HepG2 (cell line): ENCODE data around the gene MYO1G. TPM values are rescaled to one million over a fixed set of nuclear protein-coding genes. Genes with fewer than 3 reads are reported as not detected.

ENCODE experiments used
- ARNT ChIP-seq: fragments of 450-650 bp; IDR thresholded peaks from 2 replicates; pipeline ENCODE4 v1.6.1; 2017
- HNF4G ChIP-seq, 2 experiments: sonication (generic) in 1 of 2; formaldehyde crosslinking in 1 of 2; IDR thresholded peaks; 2 replicates each; pipeline versions ENCODE4 v1.4.0 to v1.6.1; 2011 to 2020; ENCODE audit warnings: borderline replicate concordance in 2 of 2, low read depth in 2 of 2, mild to moderate bottlenecking in 2 of 2, low read length in 1 of 2, missing genetic modification reagents in 1 of 2, moderate library complexity in 1 of 2
- KAT7 ChIP-seq: IDR thresholded peaks from 2 replicates; pipeline ENCODE4 v1.6.1; 2018; ENCODE audit warnings: borderline replicate concordance, missing compliant biosample characterization
- MYC ChIP-seq: sonication (generic); formaldehyde crosslinking; IDR thresholded peaks from 2 replicates; pipeline ENCODE4 v1.9.0; 2021; ENCODE audit warnings: missing genetic modification reagents, borderline replicate concordance
- PCBP1 ChIP-seq: fragments of 200-400 bp; formaldehyde crosslinking; IDR thresholded peaks from 2 replicates; pipeline ENCODE4 v1.6.1; 2017; ENCODE audit warnings: mild to moderate bottlenecking, low read depth, low read length, borderline replicate concordance
- SAFB2 ChIP-seq: sonication (generic); formaldehyde crosslinking; IDR thresholded peaks from 2 replicates; pipeline ENCODE4 v1.5.1; 2020; ENCODE audit warnings: missing genetic modification reagents, low read depth, mild to moderate bottlenecking, borderline replicate concordance
- SALL1 ChIP-seq: sonication (generic); formaldehyde crosslinking; IDR thresholded peaks from 2 replicates; pipeline ENCODE4 v1.8.0; 2022; ENCODE audit warnings: mild to moderate bottlenecking, missing genetic modification reagents
- SMC3 ChIP-seq: IDR thresholded peaks from 2 replicates; pipeline ENCODE4 v1.6.1; 2011; ENCODE audit warnings: low read length, improper control_type of control experiment
- SPEN ChIP-seq: sonication (generic); formaldehyde crosslinking; IDR thresholded peaks from 2 replicates; pipeline ENCODE4 v1.5.1; 2020; ENCODE audit warnings: low read depth, mild to moderate bottlenecking, missing genetic modification reagents
- SUZ12 ChIP-seq: fragments of 150-350 bp; IDR thresholded peaks from 2 replicates; pipeline ENCODE4 v1.6.1; 2014; ENCODE audit warnings: low read depth, low read length
- YEATS4 ChIP-seq: sonication (generic); formaldehyde crosslinking; IDR thresholded peaks from 2 replicates; pipeline ENCODE4 v1.4.0; 2020; ENCODE audit warnings: missing genetic modification reagents, borderline replicate concordance
- ZNF101 ChIP-seq: sonication (generic); formaldehyde crosslinking; IDR thresholded peaks from 2 replicates; pipeline ENCODE4 v1.4.0; 2020; ENCODE audit warnings: mild to moderate bottlenecking, low read depth, missing genetic modification reagents, borderline replicate concordance
- ZNF160 ChIP-seq: sonication (generic); formaldehyde crosslinking; IDR thresholded peaks from 2 replicates; pipeline ENCODE4 v1.8.0; 2022; ENCODE audit warnings: mild to moderate bottlenecking, inconsistent platforms, missing genetic modification reagents
- ZNF572 ChIP-seq: sonication (generic); formaldehyde crosslinking; IDR thresholded peaks from 2 replicates; pipeline ENCODE4 v1.5.1; 2020; ENCODE audit warnings: mild to moderate bottlenecking, missing genetic modification reagents
- ZNF790 ChIP-seq: sonication (generic); formaldehyde crosslinking; IDR thresholded peaks from 2 replicates; pipeline ENCODE4 v1.8.0; 2022; ENCODE audit warnings: missing genetic modification reagents, mild to moderate bottlenecking, borderline replicate concordance
- polyA plus RNA-seq, 8 experiments: library from polyadenylated mRNA; depleted of rRNA in 3 of 8; stranded (reverse) in 7 of 8; unstranded in 1 of 8; fragments of >200 nt; fragmentation: Illumina TruSeq in 4 of 8; extraction: Trizol in 4 of 8; gene quantifications; 2 replicates each; pipeline versions ENCODE4 v1.2.1 to v1.2.3, GENCODE V29; 2011 to 2016; ENCODE audit warnings: low read depth in 4 of 8, missing spikeins in 1 of 8, mixed read lengths in 1 of 8; ENCODE audit not compliant: insufficient read depth in 1 of 8
- total RNA-seq, 5 experiments: library from RNA; depleted of rRNA; stranded (reverse); fragments of >200 nt; fragmentation: Illumina TruSeq; extraction: Trizol; gene quantifications; 2 replicates each; pipeline ENCODE4 v1.2.3, GENCODE V29; 2016; ENCODE audit warnings: low read depth in 1 of 5
- TF ChIP-seq, protein P1 (sequence below): sonication (generic); formaldehyde crosslinking; IDR thresholded peaks from 2 replicates; pipeline ENCODE4; 2020; ENCODE audit warnings: missing genetic modification reagents, mild to moderate bottlenecking, borderline replicate concordance
- TF ChIP-seq, protein P2 (sequence below): sonication (generic); IDR thresholded peaks from 2 replicates; pipeline ENCODE4 v1.6.1; 2016; ENCODE audit warnings: low read depth, borderline replicate concordance
- TF ChIP-seq, protein P3 (sequence below): sonication (generic); formaldehyde crosslinking; IDR thresholded peaks from 2 replicates; pipeline ENCODE4 v1.4.0; 2020; ENCODE audit warnings: missing genetic modification reagents, low read depth, mild to moderate bottlenecking, borderline replicate concordance
- TF ChIP-seq, protein P4 (sequence below): IDR thresholded peaks from 2 replicates; pipeline ENCODE4 v1.6.1; 2012; ENCODE audit warnings: inconsistent platforms
- TF ChIP-seq, protein P5 (sequence below): sonication (generic); formaldehyde crosslinking; IDR thresholded peaks from 2 replicates; pipeline ENCODE4 v1.9.0; 2022; ENCODE audit warnings: missing genetic modification reagents, mild to moderate bottlenecking, borderline replicate concordance

MYO1G gene
- total and polyA plus RNA-seq, 2 of the 13 experiments (the other 11 are each of a cell fraction or from before 2014, with no cell fraction given): 0.29 to 1.1 TPM

DNA sequence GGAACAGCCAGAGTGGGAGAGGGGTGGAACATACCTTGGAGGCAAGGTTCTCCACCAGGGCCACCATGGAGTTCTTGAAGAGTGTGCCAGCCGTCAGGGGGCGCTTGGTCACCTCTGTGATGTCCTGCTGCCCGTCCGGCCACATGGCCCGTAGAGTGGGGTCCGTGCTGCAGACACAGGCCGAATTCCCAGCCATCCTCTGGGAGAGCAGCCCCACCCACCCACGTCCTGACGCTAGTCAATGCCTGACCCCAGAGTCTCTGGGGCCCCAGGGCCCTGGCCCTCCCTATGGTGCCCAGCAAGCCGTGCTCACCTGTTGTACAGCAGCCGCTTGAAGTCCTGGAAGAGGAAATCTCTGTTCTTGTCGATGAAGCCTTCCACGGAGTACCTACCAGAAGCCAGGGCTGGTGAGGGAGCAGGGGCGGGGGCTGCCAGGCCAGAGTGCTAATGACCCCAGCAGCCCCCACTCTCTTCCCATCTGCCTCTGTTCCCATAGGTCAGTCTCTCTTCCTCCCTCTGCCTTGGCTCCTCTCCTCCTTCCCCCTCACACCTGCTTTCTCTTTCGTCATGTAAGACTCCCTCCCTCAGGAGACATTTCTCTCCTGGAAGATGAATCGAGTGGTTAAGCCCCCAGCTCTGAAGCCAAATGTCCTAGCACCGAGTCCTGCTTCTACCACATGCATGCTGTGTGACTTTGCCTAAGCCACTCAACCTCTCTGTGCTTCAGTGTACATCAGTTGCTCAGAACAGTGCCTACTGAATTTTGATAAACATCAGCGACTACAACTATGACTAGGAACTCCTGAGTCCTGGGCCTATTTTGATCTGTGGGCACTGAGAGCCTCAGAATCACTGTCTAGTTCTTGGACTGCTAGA lies 11.0 kb downstream of the MYO1G start (continued):
- TF ChIP-seq, protein P1, sequence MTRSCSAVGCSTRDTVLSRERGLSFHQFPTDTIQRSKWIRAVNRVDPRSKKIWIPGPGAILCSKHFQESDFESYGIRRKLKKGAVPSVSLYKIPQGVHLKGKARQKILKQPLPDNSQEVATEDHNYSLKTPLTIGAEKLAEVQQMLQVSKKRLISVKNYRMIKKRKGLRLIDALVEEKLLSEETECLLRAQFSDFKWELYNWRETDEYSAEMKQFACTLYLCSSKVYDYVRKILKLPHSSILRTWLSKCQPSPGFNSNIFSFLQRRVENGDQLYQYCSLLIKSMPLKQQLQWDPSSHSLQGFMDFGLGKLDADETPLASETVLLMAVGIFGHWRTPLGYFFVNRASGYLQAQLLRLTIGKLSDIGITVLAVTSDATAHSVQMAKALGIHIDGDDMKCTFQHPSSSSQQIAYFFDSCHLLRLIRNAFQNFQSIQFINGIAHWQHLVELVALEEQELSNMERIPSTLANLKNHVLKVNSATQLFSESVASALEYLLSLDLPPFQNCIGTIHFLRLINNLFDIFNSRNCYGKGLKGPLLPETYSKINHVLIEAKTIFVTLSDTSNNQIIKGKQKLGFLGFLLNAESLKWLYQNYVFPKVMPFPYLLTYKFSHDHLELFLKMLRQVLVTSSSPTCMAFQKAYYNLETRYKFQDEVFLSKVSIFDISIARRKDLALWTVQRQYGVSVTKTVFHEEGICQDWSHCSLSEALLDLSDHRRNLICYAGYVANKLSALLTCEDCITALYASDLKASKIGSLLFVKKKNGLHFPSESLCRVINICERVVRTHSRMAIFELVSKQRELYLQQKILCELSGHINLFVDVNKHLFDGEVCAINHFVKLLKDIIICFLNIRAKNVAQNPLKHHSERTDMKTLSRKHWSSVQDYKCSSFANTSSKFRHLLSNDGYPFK (CRISPR knock-in tag): peak; percentile 63; the same call in 1 of the 2 replicates
- TF ChIP-seq ARNT (no peak), SAFB2 (CRISPR knock-in tag) (no peak), KAT7 (no peak), SUZ12 (no peak), ZNF160 (CRISPR knock-in tag) (no peak), YEATS4 (CRISPR knock-in tag) (peak; percentile 35; the same call in 1 of the 2 replicates), MYC (peak; percentile 94), HNF4G (IDR thresholded peaks at IDR 0.05; ENCODE audit: borderline replicate concordance, low read depth, low read length) (no peak), HNF4G (CRISPR knock-in tag; IDR thresholded peaks at IDR 0.05; ENCODE audit: borderline replicate concordance, low read depth) (peak; percentile 39; the same call in 1 of the 2 replicates), SPEN (CRISPR knock-in tag) (peak; percentile 46; the same call in 1 of the 2 replicates), PCBP1 (no peak), SMC3 (peak; percentile 64), ZNF790 (CRISPR knock-in tag) (no peak), SALL1 (CRISPR knock-in tag) (peak; percentile 57), ZNF572 (CRISPR knock-in tag) (0 out of 2 replicates have a peak, but pooled peaks have one; percentile 23), ZNF101 (CRISPR knock-in tag) (no peak)
- TF ChIP-seq, protein P2, sequence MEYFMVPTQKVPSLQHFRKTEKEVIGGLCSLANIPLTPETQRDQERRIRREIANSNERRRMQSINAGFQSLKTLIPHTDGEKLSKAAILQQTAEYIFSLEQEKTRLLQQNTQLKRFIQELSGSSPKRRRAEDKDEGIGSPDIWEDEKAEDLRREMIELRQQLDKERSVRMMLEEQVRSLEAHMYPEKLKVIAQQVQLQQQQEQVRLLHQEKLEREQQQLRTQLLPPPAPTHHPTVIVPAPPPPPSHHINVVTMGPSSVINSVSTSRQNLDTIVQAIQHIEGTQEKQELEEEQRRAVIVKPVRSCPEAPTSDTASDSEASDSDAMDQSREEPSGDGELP: peak; percentile 35; the same call in 1 of the 2 replicates
- TF ChIP-seq, protein P3, sequence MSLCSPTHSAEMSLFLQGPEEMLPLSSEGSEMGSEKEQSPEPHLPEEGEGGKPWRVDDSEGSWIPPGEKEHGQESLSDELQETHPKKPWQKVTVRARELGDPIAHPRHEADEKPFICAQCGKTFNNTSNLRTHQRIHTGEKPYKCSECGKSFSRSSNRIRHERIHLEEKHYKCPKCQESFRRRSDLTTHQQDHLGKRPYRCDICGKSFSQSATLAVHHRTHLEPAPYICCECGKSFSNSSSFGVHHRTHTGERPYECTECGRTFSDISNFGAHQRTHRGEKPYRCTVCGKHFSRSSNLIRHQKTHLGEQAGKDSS (CRISPR knock-in tag): no peak
- TF ChIP-seq, protein P4, sequence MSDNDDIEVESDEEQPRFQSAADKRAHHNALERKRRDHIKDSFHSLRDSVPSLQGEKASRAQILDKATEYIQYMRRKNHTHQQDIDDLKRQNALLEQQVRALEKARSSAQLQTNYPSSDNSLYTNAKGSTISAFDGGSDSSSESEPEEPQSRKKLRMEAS: peak; percentile 88
- TF ChIP-seq, protein P5, sequence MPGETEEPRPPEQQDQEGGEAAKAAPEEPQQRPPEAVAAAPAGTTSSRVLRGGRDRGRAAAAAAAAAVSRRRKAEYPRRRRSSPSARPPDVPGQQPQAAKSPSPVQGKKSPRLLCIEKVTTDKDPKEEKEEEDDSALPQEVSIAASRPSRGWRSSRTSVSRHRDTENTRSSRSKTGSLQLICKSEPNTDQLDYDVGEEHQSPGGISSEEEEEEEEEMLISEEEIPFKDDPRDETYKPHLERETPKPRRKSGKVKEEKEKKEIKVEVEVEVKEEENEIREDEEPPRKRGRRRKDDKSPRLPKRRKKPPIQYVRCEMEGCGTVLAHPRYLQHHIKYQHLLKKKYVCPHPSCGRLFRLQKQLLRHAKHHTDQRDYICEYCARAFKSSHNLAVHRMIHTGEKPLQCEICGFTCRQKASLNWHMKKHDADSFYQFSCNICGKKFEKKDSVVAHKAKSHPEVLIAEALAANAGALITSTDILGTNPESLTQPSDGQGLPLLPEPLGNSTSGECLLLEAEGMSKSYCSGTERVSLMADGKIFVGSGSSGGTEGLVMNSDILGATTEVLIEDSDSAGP (CRISPR knock-in tag): 0 out of 2 replicates have a peak, but pooled peaks have one; percentile 67
